GM12878 (cell line): ENCODE data around the gene ELAPOR1.

Source experiments
- CTCF ChIP-seq, 3 experiments: IDR thresholded peaks in 2 of 3; conservative IDR thresholded peaks in 1 of 3; 2 replicates each; pipeline ENCODE4 v1.5.1; 2011; ENCODE audit warnings: low read depth in 3 of 3, low read length in 3 of 3, mild to moderate bottlenecking in 3 of 3, control low read depth in 2 of 3, moderate library complexity in 2 of 3, inconsistent platforms in 1 of 3, mixed read lengths in 1 of 3; ENCODE audit not compliant: control insufficient read depth in 2 of 3, insufficient read depth in 1 of 3; ENCODE audit errors: extremely low read depth in 1 of 3
- EED ChIP-seq: sonication (generic); IDR thresholded peaks from 2 replicates; pipeline ENCODE4 v1.6.1; 2016; ENCODE audit warnings: antibody characterized with exemption, low read depth
- HDAC6 ChIP-seq: fragments of 200-600 bp; sonication (generic); IDR thresholded peaks from one replicate; pipeline ENCODE4 v1.8.0; 2017; ENCODE audit warnings: antibody characterized with exemption; ENCODE audit not compliant: unreplicated experiment
- KDM1A ChIP-seq: fragments of 200-600 bp; sonication (generic); IDR thresholded peaks from 2 replicates; pipeline ENCODE4 v1.6.1; 2016; ENCODE audit warnings: borderline replicate concordance
- POLR2A ChIP-seq: IDR thresholded peaks from 2 replicates; pipeline ENCODE4 v1.6.1; 2011; ENCODE audit warnings: low read depth, mild to moderate bottlenecking, low read length
- SUZ12 ChIP-seq: fragments of 200-600 bp; sonication (generic); IDR thresholded peaks from one replicate; pipeline ENCODE4 v1.6.1; 2018; ENCODE audit warnings: antibody characterized with exemption, mild to moderate bottlenecking; ENCODE audit not compliant: unreplicated experiment

- TF ChIP-seq HDAC6 (no peak), KDM1A (no peak), CTCF (IDR thresholded peaks at IDR 0.05 in 2 of 3, conservative IDR thresholded peaks at IDR 0.05 in 1 of 3; ENCODE audit: control insufficient read depth in 2 of 3, extremely low read depth in 1 of 3, insufficient read depth in 1 of 3, low read depth in 3 of 3, low read length in 3 of 3) (no peak), POLR2A (no peak), SUZ12 (no peak), EED (no peak)
Observed at GRCh38 chr1:109111386-109112055, 2.4 kb upstream of the ELAPOR1 start.
